HepG2 (cell line): ENCODE data around the gene RSPH4A. TPM values are rescaled to one million over a fixed set of nuclear protein-coding genes. Genes with fewer than 3 reads are reported as not detected.

Source experiments
- ATAC-seq: fragments of 200-7000 bp; cut with Tn5 transposase; 3 replicates; pipeline ENCODE4 v1.9.1; 2020; ENCODE audit warnings: mild to moderate bottlenecking, moderate library complexity
- BruUV-seq: library from RNA; stranded (reverse); fragments of 400-500 nt; replicated peaks from 2 replicates; lab custom pipeline; 2021; lab: Mats Ljungman, UMichigan
- CTCF ChIA-PET: fragments of 300-600 bp; formaldehyde crosslinking; extraction: SDS; loops from one replicate; lab custom pipeline; 2021; ENCODE audit warnings: low total read pairs, inconsistent platforms, low intra/inter-chr PET ratio; lab: Yijun Ruan, JAX
- POLR2A ChIA-PET: fragments of 350-600 bp; sonication (Branson Sonifier 250); formaldehyde crosslinking; loops from one replicate; lab custom pipeline; 2020; ENCODE audit warnings: antibody characterized with exemption, inconsistent platforms; lab: Yijun Ruan, JAX
- DNase-seq: peaks from one replicate; pipeline ENCODE4 v3.0.0-alpha.2; 2015; ENCODE audit warnings: low spot score
- FAIRE-seq: peaks from 3 replicates; lab custom pipeline; 2011; peaks lifted over from hg19 to GRCh38; lab: Jason Lieb, UNC
- H2AFZ ChIP-seq: one replicate; pipeline ENCODE4 v1.6.1; 2011; ENCODE audit warnings: low read length, inconsistent platforms
- H3K27ac ChIP-seq: fragments of 300-600 bp; 3 replicates; pipeline ENCODE4 v1.8.0; 2011; ENCODE audit warnings: mixed run types, mild to moderate bottlenecking, mixed read lengths, low read length, inconsistent platforms; ENCODE audit not compliant: insufficient read depth; ENCODE audit errors: extremely low read length
- H3K27me3 ChIP-seq, 2 experiments: fragments of 200-600 bp in 1 of 2; 2 replicates in 1 of 2; 3 replicates in 1 of 2; pipeline versions ENCODE4 v1.6.0 to v1.8.0; 2011; ENCODE audit warnings: low read length in 2 of 2, mild to moderate bottlenecking in 2 of 2, moderate library complexity in 2 of 2, inconsistent platforms in 1 of 2; ENCODE audit not compliant: insufficient read depth in 2 of 2, control insufficient read depth in 1 of 2
- H3K36me3 ChIP-seq, 2 experiments: fragments of 200-600 bp in 1 of 2; replicated peaks in 1 of 2; 2 replicates in 1 of 2; 3 replicates in 1 of 2; pipeline versions ENCODE4 v1.5.1 to v1.8.0; 2011; ENCODE audit warnings: low read length in 2 of 2, inconsistent platforms in 1 of 2; ENCODE audit not compliant: insufficient read depth in 2 of 2, control insufficient read depth in 1 of 2
- H3K4me1 ChIP-seq: 2 replicates; pipeline ENCODE4 v1.5.1; 2012; ENCODE audit warnings: low read length, inconsistent platforms; ENCODE audit not compliant: insufficient read depth
- H3K4me2 ChIP-seq: 2 replicates; pipeline ENCODE4 v1.6.0; 2011; ENCODE audit warnings: low read depth, low read length, inconsistent platforms
- H3K4me3 ChIP-seq, 3 experiments: fragments of 200-600 bp in 1 of 3; sonication (generic), shearing (Covaris generic) in 1 of 3; replicated peaks in 1 of 3; 2 replicates each; pipeline ENCODE4 v1.5.1; 2011 to 2016; ENCODE audit warnings: low read length in 3 of 3, inconsistent platforms in 2 of 3, low read depth in 2 of 3, mild to moderate bottlenecking in 2 of 3, control low read depth in 1 of 3, mixed read lengths in 1 of 3; ENCODE audit not compliant: insufficient read depth in 1 of 3
- H3K79me2 ChIP-seq: one replicate; pipeline ENCODE4 v1.6.1; 2011; ENCODE audit warnings: low read length, inconsistent platforms; ENCODE audit not compliant: insufficient read depth
- H3K9ac ChIP-seq: 2 replicates; pipeline ENCODE4 v1.6.0; 2011; ENCODE audit warnings: mild to moderate bottlenecking, low read depth, low read length, inconsistent platforms; ENCODE audit not compliant: insufficient read depth
- H3K9me3 ChIP-seq: 2 replicates; pipeline ENCODE4 v1.5.1; 2012; ENCODE audit warnings: mild to moderate bottlenecking, low read length
- H4K20me1 ChIP-seq: 2 replicates; pipeline ENCODE4 v1.6.0; 2011; ENCODE audit warnings: inconsistent platforms, mild to moderate bottlenecking, low read length, moderate library complexity; ENCODE audit not compliant: insufficient read depth
- AKAP8 ChIP-seq: sonication (generic); formaldehyde crosslinking; IDR thresholded peaks from 2 replicates; pipeline ENCODE4 v1.5.1; 2020; ENCODE audit warnings: mild to moderate bottlenecking, missing genetic modification reagents
- ELF3 ChIP-seq: IDR thresholded peaks from 2 replicates; pipeline ENCODE4 v1.6.1; 2016; ENCODE audit warnings: missing genetic modification reagents, missing compliant biosample characterization
- GTF2F1 ChIP-seq: fragments of 150-350 bp; IDR thresholded peaks from 2 replicates; pipeline ENCODE4 v1.6.1; 2014; ENCODE audit warnings: low read length
- MYC ChIP-seq: sonication (generic); formaldehyde crosslinking; IDR thresholded peaks from 2 replicates; pipeline ENCODE4 v1.9.0; 2021; ENCODE audit warnings: missing genetic modification reagents, borderline replicate concordance
- SSRP1 ChIP-seq: IDR thresholded peaks from 2 replicates; pipeline ENCODE4 v1.6.1; 2016; ENCODE audit warnings: control low read depth
- ZNF292 ChIP-seq: sonication (generic); formaldehyde crosslinking; IDR thresholded peaks from 2 replicates; pipeline ENCODE4 v1.8.1; 2022; ENCODE audit warnings: mild to moderate bottlenecking, low read depth, missing genetic modification reagents, borderline replicate concordance
- ZNF30 ChIP-seq: sonication (generic); formaldehyde crosslinking; IDR thresholded peaks from 2 replicates; pipeline ENCODE4 v1.5.0; 2020; ENCODE audit warnings: mild to moderate bottlenecking, missing genetic modification reagents
- ZNF331 ChIP-seq: sonication (generic); formaldehyde crosslinking; IDR thresholded peaks from 2 replicates; pipeline ENCODE4 v1.4.0; 2020; ENCODE audit warnings: missing genetic modification reagents
- ZNF552 ChIP-seq: sonication (generic); formaldehyde crosslinking; IDR thresholded peaks from 2 replicates; pipeline ENCODE4 v1.9.0; 2022; ENCODE audit warnings: missing genetic modification reagents, mild to moderate bottlenecking, borderline replicate concordance
- ZNF572 ChIP-seq: sonication (generic); formaldehyde crosslinking; IDR thresholded peaks from 2 replicates; pipeline ENCODE4 v1.5.1; 2020; ENCODE audit warnings: mild to moderate bottlenecking, missing genetic modification reagents
- WGBS: methylation state at CpG from one replicate; pipeline ENCODE4 v1.1.6; 2017; ENCODE audit warnings: low lambda C conversion rate; 5-methylcytosine and 5-hydroxymethylcytosine counted together
- in situ Hi-C: cut with HindIII; loops from 2 replicates; pipeline ENCODE4 v1.10.0; 2017; ENCODE audit warnings: low pct_unique_long_range_greater_than_20kb; ENCODE audit not compliant: extremely low pct_ligation_motif_present
- intact Hi-C: fragments of 100-400 bp; cut with micrococcal nuclease; formaldehyde crosslinking; loops from one replicate; pipeline ENCODE4 v1.10.0; 2022; ENCODE audit not compliant: unreplicated experiment
- polyA plus RNA-seq, 8 experiments: library from polyadenylated mRNA; depleted of rRNA in 3 of 8; stranded (reverse) in 7 of 8; unstranded in 1 of 8; fragments of >200 nt; fragmentation: Illumina TruSeq in 4 of 8; extraction: Trizol in 4 of 8; gene quantifications; 2 replicates each; pipeline versions ENCODE4 v1.2.1 to v1.2.3, GENCODE V29; 2011 to 2016; ENCODE audit warnings: low read depth in 4 of 8, missing spikeins in 1 of 8, mixed read lengths in 1 of 8; ENCODE audit not compliant: insufficient read depth in 1 of 8
- total RNA-seq, 5 experiments: library from RNA; depleted of rRNA; stranded (reverse); fragments of >200 nt; fragmentation: Illumina TruSeq; extraction: Trizol; gene quantifications; 2 replicates each; pipeline ENCODE4 v1.2.3, GENCODE V29; 2016; ENCODE audit warnings: low read depth in 1 of 5
- TF ChIP-seq, protein P1 (sequence below): sonication (generic); formaldehyde crosslinking; IDR thresholded peaks from 2 replicates; pipeline ENCODE4 v1.5.0; 2020; ENCODE audit warnings: mild to moderate bottlenecking, missing genetic modification reagents

The RSPH4A gene
- total and polyA plus RNA-seq, 2 of the 13 experiments (the other 11 are each of a cell fraction or from before 2014, with no cell fraction given), result 0.24 to 0.40 TPM

DNA sequence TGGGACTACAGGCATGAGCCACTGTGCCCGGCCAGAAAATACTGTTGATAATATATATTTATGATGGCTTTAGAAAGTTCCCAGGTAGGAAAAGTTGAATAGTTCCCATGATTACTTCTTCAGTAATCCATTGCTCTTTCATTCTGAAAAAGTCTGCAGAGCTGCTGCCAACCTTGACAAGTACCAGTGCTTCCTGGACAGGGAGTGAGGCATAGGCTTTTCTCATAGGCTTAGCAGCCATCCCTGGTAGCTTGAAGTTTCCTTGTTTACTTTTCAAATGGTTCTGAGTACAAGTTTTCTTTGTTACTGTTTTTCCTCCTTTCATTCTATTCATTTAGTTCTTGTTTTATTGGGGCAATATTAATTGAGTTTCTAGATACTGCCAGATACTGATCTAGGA is 37.1 kb upstream of the RSPH4A start:
- no peaks in the 10 kb centered on the region for H4K20me1 ChIP-seq
- H3K27me3 ChIP-seq, result no peaks in the 10 kb centered on the region
- intact Hi-C loops, result no loop called here
- no peak overlapping the region for H3K4me2 ChIP-seq
- H3K4me3 ChIP-seq, result no peak overlapping the region
- peaks cover 37% of the 10 kb centered on the region for H3K79me2 ChIP-seq
- no peak overlapping the region for H3K27ac ChIP-seq
- TF ChIP-seq ZNF572 (CRISPR knock-in tag), result no peak
- TF ChIP-seq GTF2F1, result no peak
- no peak for TF ChIP-seq MYC (CRISPR knock-in tag)
- TF ChIP-seq, protein P1, sequence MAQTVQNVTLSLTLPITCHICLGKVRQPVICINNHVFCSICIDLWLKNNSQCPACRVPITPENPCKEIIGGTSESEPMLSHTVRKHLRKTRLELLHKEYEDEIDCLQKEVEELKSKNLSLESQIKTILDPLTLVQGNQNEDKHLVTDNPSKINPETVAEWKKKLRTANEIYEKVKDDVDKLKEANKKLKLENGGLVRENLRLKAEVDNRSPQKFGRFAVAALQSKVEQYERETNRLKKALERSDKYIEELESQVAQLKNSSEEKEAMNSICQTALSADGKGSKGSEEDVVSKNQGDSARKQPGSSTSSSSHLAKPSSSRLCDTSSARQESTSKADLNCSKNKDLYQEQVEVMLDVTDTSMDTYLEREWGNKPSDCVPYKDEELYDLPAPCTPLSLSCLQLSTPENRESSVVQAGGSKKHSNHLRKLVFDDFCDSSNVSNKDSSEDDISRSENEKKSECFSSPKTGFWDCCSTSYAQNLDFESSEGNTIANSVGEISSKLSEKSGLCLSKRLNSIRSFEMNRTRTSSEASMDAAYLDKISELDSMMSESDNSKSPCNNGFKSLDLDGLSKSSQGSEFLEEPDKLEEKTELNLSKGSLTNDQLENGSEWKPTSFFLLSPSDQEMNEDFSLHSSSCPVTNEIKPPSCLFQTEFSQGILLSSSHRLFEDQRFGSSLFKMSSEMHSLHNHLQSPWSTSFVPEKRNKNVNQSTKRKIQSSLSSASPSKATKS (CRISPR knock-in tag), result no peak
- TF ChIP-seq SSRP1 (CRISPR knock-in tag), result no peak
- no peak for TF ChIP-seq ZNF331 (CRISPR knock-in tag)
- TF ChIP-seq AKAP8, result no peak
- TF ChIP-seq, all 625 proteins: peak for 0
- in situ Hi-C loops, result no loop called here
- no peak overlapping the region for H3K9ac ChIP-seq
- DNase-seq (no peak), ATAC-seq (no peak), FAIRE-seq (no peak)
- 95% methylated on average over 1 of the region's 1 CpG for WGBS
- ChIA-PET CTCF (no interaction called here), POLR2A (no interaction called here)
- H3K4me1 ChIP-seq, result peaks cover 9% of the 10 kb centered on the region
- H3K9me3 ChIP-seq, result no peaks in the 10 kb centered on the region
- BruUV-seq, result no TSS peak
- no peak overlapping the region for H2AFZ ChIP-seq
- H3K36me3 ChIP-seq, result peaks cover 5 to 9% of the 10 kb centered on the region in 2 experiments; a peak in 4 of 5 replicates

DNA sequence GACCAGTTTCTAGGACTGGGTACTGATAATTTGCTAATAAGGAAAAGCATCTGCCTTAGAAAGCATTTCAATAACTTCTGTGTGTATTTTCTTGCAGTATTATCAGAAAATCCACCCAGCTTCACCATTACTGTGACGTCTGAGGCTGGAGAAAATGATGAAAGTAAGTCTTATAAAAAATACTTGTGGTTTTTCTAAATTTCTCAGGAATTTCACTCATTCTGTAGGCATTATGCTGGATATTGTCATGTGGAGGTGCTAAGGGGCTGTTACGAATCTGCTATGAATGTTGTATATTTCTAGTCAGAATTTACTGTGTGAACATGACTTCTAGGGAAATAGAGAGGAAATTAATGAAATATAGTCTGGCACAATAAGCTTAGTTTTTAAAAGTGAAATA is 36.1 kb upstream of the RSPH4A start:
- peaks cover 7 to 17% of the 10 kb centered on the region in 2 experiments for H3K36me3 ChIP-seq
- TF ChIP-seq ZNF552 (CRISPR knock-in tag) (no peak), GTF2F1 (no peak), ZNF30 (no peak), ZNF292 (no peak), ELF3 (CRISPR knock-in tag) (no peak)
- intact Hi-C loops, result no loop called here
- in situ Hi-C loops, result no loop called here
- DNase-seq (no peak), ATAC-seq (no peak), FAIRE-seq (no peak)
- no peaks in the 10 kb centered on the region for H4K20me1 ChIP-seq
- H2AFZ ChIP-seq, result no peak overlapping the region
- no TSS peak for BruUV-seq
- no peaks in the 10 kb centered on the region for H3K27me3 ChIP-seq
- ChIA-PET CTCF (no interaction called here), POLR2A (no interaction called here)
- WGBS, result 98% methylated on average over 2 of the region's 2 CpGs
- H3K4me1 ChIP-seq, result peaks cover 8% of the 10 kb centered on the region
- H3K9ac ChIP-seq, result no peak overlapping the region
- H3K9me3 ChIP-seq, result no peaks in the 10 kb centered on the region
- H3K4me3 ChIP-seq, result no peak overlapping the region
- no peak overlapping the region for H3K27ac ChIP-seq
- H3K79me2 ChIP-seq, result peaks cover 31% of the 10 kb centered on the region
- no peak overlapping the region for H3K4me2 ChIP-seq
